Ovary (tissue), 3 donors: ENCODE data around the gene MXD3.

Source experiments
- EP300 ChIP-seq: sonication (generic); formaldehyde crosslinking; IDR thresholded peaks from one replicate; pipeline ENCODE4 v1.6.1; 2017; ENCODE audit warnings: antibody characterized with exemption
- POLR2A ChIP-seq: fragments of 450-650 bp; IDR thresholded peaks from one replicate; pipeline ENCODE4 v1.6.1; 2017; ENCODE audit warnings: antibody characterized with exemption, mild to moderate bottlenecking, moderate library complexity
- TF ChIP-seq, protein P1 (sequence below), 3 donors: fragments of 450-650 bp in 2 of 3; fragments of 200-600 bp in 1 of 3; IDR thresholded peaks; one replicate each; pipeline versions ENCODE4 v1.5.1 to v1.8.0; 2016 to 2022; ENCODE audit warnings: antibody characterized with exemption in 3 of 3, mild to moderate bottlenecking in 1 of 3
- donor health status: DM: no; HTN: no; CAD: no.

DNA sequence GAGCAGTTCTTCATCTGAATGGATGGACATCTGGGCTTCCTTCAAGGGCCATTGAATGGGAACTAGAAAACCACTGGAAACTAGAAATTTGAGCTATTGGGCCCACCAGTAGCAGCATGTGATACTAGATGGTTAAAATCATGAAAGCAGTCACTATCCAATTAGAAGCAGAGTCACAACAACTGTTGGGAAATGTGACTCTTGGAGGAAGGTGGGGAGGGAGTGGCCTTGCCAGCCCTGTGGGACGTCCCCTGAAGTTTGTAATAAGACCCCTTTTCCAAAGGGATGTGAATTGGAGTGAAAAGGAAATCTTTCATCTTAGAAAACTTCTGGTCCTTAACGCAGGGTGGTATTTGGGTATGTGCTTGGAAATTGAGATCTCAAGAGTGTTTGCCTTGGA is 13.8 kb downstream of the MXD3 start:
- TF ChIP-seq, protein P1, sequence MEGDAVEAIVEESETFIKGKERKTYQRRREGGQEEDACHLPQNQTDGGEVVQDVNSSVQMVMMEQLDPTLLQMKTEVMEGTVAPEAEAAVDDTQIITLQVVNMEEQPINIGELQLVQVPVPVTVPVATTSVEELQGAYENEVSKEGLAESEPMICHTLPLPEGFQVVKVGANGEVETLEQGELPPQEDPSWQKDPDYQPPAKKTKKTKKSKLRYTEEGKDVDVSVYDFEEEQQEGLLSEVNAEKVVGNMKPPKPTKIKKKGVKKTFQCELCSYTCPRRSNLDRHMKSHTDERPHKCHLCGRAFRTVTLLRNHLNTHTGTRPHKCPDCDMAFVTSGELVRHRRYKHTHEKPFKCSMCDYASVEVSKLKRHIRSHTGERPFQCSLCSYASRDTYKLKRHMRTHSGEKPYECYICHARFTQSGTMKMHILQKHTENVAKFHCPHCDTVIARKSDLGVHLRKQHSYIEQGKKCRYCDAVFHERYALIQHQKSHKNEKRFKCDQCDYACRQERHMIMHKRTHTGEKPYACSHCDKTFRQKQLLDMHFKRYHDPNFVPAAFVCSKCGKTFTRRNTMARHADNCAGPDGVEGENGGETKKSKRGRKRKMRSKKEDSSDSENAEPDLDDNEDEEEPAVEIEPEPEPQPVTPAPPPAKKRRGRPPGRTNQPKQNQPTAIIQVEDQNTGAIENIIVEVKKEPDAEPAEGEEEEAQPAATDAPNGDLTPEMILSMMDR (IDR thresholded peaks at IDR 0.05) = no peak
- TF ChIP-seq POLR2A (no peak), EP300 (no peak)
